ENCODE data around the gene KDM3A.

KDM3A gene

GRCh38 chr2:86436328-86436727 is 4.8 kb upstream of the KDM3A start:
- no peak for DNase-seq

GRCh38 chr2:86439879-86440630 is 1.1 kb upstream of the KDM3A start:
- DNase-seq: no peak

GRCh38 chr2:86441392-86441881 is 266 bp downstream of the KDM3A start:
- DNase-seq: no peak

- peak; percentile 67 to 74 for DNase-seq
Observed at GRCh38 chr2:86441882-86442641, 891 bp downstream of the KDM3A start.

- peak; percentile 88 to 89 for DNase-seq
Observed at GRCh38 chr2:86442642-86443005, 1.5 kb downstream of the KDM3A start.

- no peak for DNase-seq
Observed at GRCh38 chr2:86443631-86444350, 2.6 kb downstream of the KDM3A start.

- no peak for DNase-seq
Observed at GRCh38 chr2:86445436-86445835, 4.3 kb downstream of the KDM3A start.

GRCh38 chr2:86446060-86446459 is 4.9 kb downstream of the KDM3A start:
- DNase-seq: no peak

- no peak for DNase-seq
Observed at GRCh38 chr2:86453836-86454235, 12.7 kb downstream of the KDM3A start.

GRCh38 chr2:86454238-86454637 is 13.1 kb downstream of the KDM3A start:
- DNase-seq: no peak

- DNase-seq: no peak
Observed at GRCh38 chr2:86455181-86455580, 14.0 kb downstream of the KDM3A start.

- DNase-seq: no peak
Observed at GRCh38 chr2:86461042-86461743, 20.0 kb downstream of the KDM3A start.

GRCh38 chr2:86464652-86465051 is 23.5 kb downstream of the KDM3A start:
- DNase-seq: no peak

- no peak for DNase-seq
Observed at GRCh38 chr2:86466306-86466705, 25.1 kb downstream of the KDM3A start.

- peak in 1 of 2 donors; percentile 15 for DNase-seq
Observed at GRCh38 chr2:86468162-86469033, 27.2 kb downstream of the KDM3A start.

- no peak for DNase-seq
Observed at GRCh38 chr2:86470890-86471289, 29.7 kb downstream of the KDM3A start.

- no peak for DNase-seq
Observed at GRCh38 chr2:86471637-86472036, 30.5 kb downstream of the KDM3A start.

GRCh38 chr2:86476092-86476491 is 34.9 kb downstream of the KDM3A start:
- DNase-seq: no peak

- DNase-seq: no peak
Observed at GRCh38 chr2:86476918-86477317, 35.7 kb downstream of the KDM3A start.

GRCh38 chr2:86477349-86477748 is 36.2 kb downstream of the KDM3A start:
- no peak for DNase-seq

- DNase-seq: no peak
Observed at GRCh38 chr2:86480105-86480504, 38.9 kb downstream of the KDM3A start.

GRCh38 chr2:86482034-86482433 is 40.9 kb downstream of the KDM3A start:
- DNase-seq: no peak

Measured in CD4-positive, alpha-beta T cell treated with Interleukin-1 beta for 1 hour (primary cell).